ENCODE measurements around the gene ALX4. TPM values are rescaled to one million over a fixed set of nuclear protein-coding genes. Genes with fewer than 3 reads are reported as not detected.

ALX4 gene
- total RNA-seq, 2 experiments from 2014 or later: not detected

GRCh38 chr11:44319170-44319551 is 9.2 kb upstream of the ALX4 start:
- DNase-seq (no peak), ATAC-seq (no peak)
- ChIA-PET POLR2A (interaction anchor here (1.5 kb wide), 1 partner anchor 11 kb away, joined by 4 read pairs; no protein-coding TSS in a partner anchor), CTCF (interaction anchor here (1.3 kb wide), 1 partner anchor 11 kb away, joined by 3 read pairs; no protein-coding TSS in a partner anchor)
- Mint-ChIP-seq H3K27ac (no peak overlapping the region), H3K4me1 (ENCODE audit: low read depth) (peaks cover 17% of the 10 kb centered on the region), H3K4me3 (no peak overlapping the region), H3K36me3 (ENCODE audit: low read depth) (no peaks in the 10 kb centered on the region), H3K9me3 (no peaks in the 10 kb centered on the region), H3K27me3 (peaks cover 92% of the 10 kb centered on the region)
- TF ChIP-seq, protein P1, sequence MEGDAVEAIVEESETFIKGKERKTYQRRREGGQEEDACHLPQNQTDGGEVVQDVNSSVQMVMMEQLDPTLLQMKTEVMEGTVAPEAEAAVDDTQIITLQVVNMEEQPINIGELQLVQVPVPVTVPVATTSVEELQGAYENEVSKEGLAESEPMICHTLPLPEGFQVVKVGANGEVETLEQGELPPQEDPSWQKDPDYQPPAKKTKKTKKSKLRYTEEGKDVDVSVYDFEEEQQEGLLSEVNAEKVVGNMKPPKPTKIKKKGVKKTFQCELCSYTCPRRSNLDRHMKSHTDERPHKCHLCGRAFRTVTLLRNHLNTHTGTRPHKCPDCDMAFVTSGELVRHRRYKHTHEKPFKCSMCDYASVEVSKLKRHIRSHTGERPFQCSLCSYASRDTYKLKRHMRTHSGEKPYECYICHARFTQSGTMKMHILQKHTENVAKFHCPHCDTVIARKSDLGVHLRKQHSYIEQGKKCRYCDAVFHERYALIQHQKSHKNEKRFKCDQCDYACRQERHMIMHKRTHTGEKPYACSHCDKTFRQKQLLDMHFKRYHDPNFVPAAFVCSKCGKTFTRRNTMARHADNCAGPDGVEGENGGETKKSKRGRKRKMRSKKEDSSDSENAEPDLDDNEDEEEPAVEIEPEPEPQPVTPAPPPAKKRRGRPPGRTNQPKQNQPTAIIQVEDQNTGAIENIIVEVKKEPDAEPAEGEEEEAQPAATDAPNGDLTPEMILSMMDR (IDR thresholded peaks at IDR 0.05): no peak
- intact Hi-C loops (cut with micrococcal nuclease): no loop called here

DNA sequence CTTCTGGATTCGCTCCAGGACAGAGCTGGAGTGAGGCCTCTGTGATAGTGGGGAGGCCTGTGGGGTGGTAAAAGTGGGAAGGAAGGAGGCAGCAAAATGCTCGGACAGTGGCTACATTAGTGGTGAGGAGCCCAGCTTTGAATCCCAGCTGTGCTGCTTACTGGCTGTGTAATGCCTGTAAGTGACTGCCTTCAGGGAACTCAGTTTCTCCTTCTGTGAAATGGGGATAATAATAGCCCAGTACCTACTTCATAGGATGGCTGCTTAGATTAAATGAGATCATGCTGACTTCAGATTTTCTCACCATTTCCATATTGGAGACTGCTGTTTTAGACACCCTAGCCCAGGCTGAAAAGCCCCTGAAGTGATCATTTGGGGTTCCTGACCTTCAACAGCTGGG is 8.4 kb upstream of the ALX4 start:
- intact Hi-C loops (cut with micrococcal nuclease): no loop called here
- DNase-seq (no peak), ATAC-seq (no peak)
- TF ChIP-seq, protein P1 (IDR thresholded peaks at IDR 0.05): no peak
- POLR2A ChIA-PET: no interaction called here
- H3K4me1 Mint-ChIP-seq (ENCODE audit: low read depth): peaks cover 17% of the 10 kb centered on the region
- peaks cover 93% of the 10 kb centered on the region for H3K27me3 Mint-ChIP-seq
- H3K27ac Mint-ChIP-seq: no peak overlapping the region
- CTCF ChIA-PET: no interaction called here
- no peak overlapping the region for H3K4me3 Mint-ChIP-seq
- H3K9me3 Mint-ChIP-seq: no peaks in the 10 kb centered on the region
- H3K36me3 Mint-ChIP-seq (ENCODE audit: low read depth): no peaks in the 10 kb centered on the region

GRCh38 chr11:44316659-44317240 is 6.8 kb upstream of the ALX4 start:
- DNase-seq: no peak
- no peak for ATAC-seq
- peaks cover 94% of the 10 kb centered on the region for H3K27me3 Mint-ChIP-seq

GRCh38 chr11:44315947-44316658 is 6.2 kb upstream of the ALX4 start:
- Mint-ChIP-seq H3K4me3 (no peak overlapping the region), H3K27me3 (peaks cover 94% of the 10 kb centered on the region), H3K36me3 (ENCODE audit: low read depth) (no peaks in the 10 kb centered on the region), H3K27ac (no peak overlapping the region), H3K9me3 (no peaks in the 10 kb centered on the region), H3K4me1 (ENCODE audit: low read depth) (peaks cover 17% of the 10 kb centered on the region)
- no peak for ATAC-seq
- DNase-seq: no peak
- ChIA-PET CTCF (no interaction called here), POLR2A (interaction anchor here (1.9 kb wide), 1 partner anchor 11 kb away, joined by 4 read pairs; no protein-coding TSS in a partner anchor)
- intact Hi-C loops (cut with micrococcal nuclease): no loop called here
- TF ChIP-seq, protein P1 (IDR thresholded peaks at IDR 0.05): no peak

More at GRCh38 chr11:44316659-44317240, 6.8 kb upstream of the ALX4 start:
- intact Hi-C loops (cut with micrococcal nuclease): no loop called here
- CTCF ChIA-PET: no interaction called here
- Mint-ChIP-seq H3K4me3 (no peak overlapping the region), H3K9me3 (no peaks in the 10 kb centered on the region), H3K36me3 (ENCODE audit: low read depth) (no peaks in the 10 kb centered on the region), H3K4me1 (ENCODE audit: low read depth) (peaks cover 17% of the 10 kb centered on the region), H3K27ac (no peak overlapping the region)
- TF ChIP-seq, protein P1 (IDR thresholded peaks at IDR 0.05): no peak
- POLR2A ChIA-PET: interaction anchor here (1.9 kb wide), 1 partner anchor 11 kb away, joined by 4 read pairs; no protein-coding TSS in a partner anchor

GRCh38 chr11:44314733-44315132 is 4.8 kb upstream of the ALX4 start:
- H3K4me3 Mint-ChIP-seq: no peak overlapping the region
- POLR2A ChIA-PET: no interaction called here
- peaks cover 92% of the 10 kb centered on the region for H3K27me3 Mint-ChIP-seq

More at GRCh38 chr11:44314733-44315132, 4.8 kb upstream of the ALX4 start:
- intact Hi-C loops (cut with micrococcal nuclease): no loop called here
- Mint-ChIP-seq H3K36me3 (ENCODE audit: low read depth) (no peaks in the 10 kb centered on the region), H3K27ac (no peak overlapping the region), H3K9me3 (no peaks in the 10 kb centered on the region), H3K4me1 (ENCODE audit: low read depth) (peaks cover 13% of the 10 kb centered on the region)
- ATAC-seq (no peak), DNase-seq (no peak)
- TF ChIP-seq, protein P1 (IDR thresholded peaks at IDR 0.05): no peak
- CTCF ChIA-PET: no interaction called here
